ENCODE results near the gene ERFE. TPM values are rescaled to one million over a fixed set of nuclear protein-coding genes. Genes with fewer than 3 reads are reported as not detected.

Gene ERFE
- total and polyA plus RNA-seq, 9 of the 15 experiments (the other 6 are each of a cell fraction or from before 2014, with no cell fraction given), result 0.55 to 8.2 (median 3.7) TPM

DNA sequence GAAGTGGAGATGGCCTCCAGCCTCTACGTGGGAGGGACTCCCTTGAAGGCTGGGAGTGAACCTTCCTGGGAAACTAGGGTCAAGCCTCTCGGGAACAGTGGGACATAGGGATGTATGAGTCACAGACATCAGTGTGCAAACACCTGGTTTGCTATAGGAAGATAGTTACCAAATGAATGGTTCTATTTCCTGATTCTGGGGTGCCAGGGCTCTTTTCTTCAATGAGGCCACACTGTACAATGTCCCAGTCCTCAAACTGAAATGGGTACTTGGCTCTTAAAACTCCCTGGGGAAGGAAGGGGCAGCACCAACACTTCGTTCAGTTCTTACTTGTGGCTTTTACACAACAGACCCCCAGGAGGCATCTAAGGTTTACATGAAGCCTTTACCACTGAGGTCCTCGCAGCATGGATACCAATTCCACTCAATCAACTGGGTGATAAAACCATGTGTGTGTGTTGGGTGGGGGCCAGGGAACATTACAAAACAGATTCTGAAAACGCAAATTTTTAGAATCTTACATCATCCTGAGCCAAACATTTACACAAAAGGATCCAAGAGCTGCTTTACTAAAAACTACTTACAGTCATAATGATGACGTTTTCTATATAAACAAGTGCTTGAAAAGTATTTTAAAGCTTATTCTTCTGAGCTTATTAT is 10.4 kb downstream of the ERFE start (continued):
- TF ChIP-seq, protein P1, sequence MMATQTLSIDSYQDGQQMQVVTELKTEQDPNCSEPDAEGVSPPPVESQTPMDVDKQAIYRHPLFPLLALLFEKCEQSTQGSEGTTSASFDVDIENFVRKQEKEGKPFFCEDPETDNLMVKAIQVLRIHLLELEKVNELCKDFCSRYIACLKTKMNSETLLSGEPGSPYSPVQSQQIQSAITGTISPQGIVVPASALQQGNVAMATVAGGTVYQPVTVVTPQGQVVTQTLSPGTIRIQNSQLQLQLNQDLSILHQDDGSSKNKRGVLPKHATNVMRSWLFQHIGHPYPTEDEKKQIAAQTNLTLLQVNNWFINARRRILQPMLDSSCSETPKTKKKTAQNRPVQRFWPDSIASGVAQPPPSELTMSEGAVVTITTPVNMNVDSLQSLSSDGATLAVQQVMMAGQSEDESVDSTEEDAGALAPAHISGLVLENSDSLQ (IDR thresholded peaks at IDR 0.05), result no peak
- TF ChIP-seq CEBPG (CRISPR knock-in tag; IDR thresholded peaks at IDR 0.05) (peak; percentile 78; the same call in 1 of the 2 replicates), CEBPG (tag; conservative IDR thresholded peaks at IDR 0.05 in 1 of 2, IDR thresholded peaks at IDR 0.05 in 1 of 2) (peak; percentile 83 to 85), ZNF311 (CRISPR knock-in tag; IDR thresholded peaks at IDR 0.05) (no peak), SAP30 (IDR thresholded peaks at IDR 0.05; ENCODE audit: borderline replicate concordance, insufficient read depth, low read depth, low read length, poor library complexity, severe bottlenecking) (no peak), PHTF2 (CRISPR knock-in tag; IDR thresholded peaks at IDR 0.05) (no peak), SMC3 (conservative IDR thresholded peaks at IDR 0.05; ENCODE audit: insufficient read depth, low read depth, low read length) (no peak), NFYB (IDR thresholded peaks at IDR 0.05; ENCODE audit: extremely low read depth, insufficient read length) (no peak), JUND (IDR thresholded peaks at IDR 0.05; ENCODE audit: borderline replicate concordance, low read depth, low read length) (no peak), JUND (tag; IDR thresholded peaks at IDR 0.05; ENCODE audit: borderline replicate concordance, low read depth, low read length) (no peak; the same call in 2 of the 3 replicates), GTF2E2 (tag; IDR thresholded peaks at IDR 0.05) (no peak), CCAR2 (IDR thresholded peaks at IDR 0.05; ENCODE audit: low read depth, low read length) (no peak)
- TF ChIP-seq, protein P2, sequence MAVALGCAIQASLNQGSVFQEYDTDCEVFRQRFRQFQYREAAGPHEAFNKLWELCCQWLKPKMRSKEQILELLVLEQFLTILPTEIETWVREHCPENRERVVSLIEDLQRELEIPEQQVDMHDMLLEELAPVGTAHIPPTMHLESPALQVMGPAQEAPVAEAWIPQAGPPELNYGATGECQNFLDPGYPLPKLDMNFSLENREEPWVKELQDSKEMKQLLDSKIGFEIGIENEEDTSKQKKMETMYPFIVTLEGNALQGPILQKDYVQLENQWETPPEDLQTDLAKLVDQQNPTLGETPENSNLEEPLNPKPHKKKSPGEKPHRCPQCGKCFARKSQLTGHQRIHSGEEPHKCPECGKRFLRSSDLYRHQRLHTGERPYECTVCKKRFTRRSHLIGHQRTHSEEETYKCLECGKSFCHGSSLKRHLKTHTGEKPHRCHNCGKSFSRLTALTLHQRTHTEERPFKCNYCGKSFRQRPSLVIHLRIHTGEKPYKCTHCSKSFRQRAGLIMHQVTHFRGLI (CRISPR knock-in tag; IDR thresholded peaks at IDR 0.05), result no peak
- TF ChIP-seq, protein P3, sequence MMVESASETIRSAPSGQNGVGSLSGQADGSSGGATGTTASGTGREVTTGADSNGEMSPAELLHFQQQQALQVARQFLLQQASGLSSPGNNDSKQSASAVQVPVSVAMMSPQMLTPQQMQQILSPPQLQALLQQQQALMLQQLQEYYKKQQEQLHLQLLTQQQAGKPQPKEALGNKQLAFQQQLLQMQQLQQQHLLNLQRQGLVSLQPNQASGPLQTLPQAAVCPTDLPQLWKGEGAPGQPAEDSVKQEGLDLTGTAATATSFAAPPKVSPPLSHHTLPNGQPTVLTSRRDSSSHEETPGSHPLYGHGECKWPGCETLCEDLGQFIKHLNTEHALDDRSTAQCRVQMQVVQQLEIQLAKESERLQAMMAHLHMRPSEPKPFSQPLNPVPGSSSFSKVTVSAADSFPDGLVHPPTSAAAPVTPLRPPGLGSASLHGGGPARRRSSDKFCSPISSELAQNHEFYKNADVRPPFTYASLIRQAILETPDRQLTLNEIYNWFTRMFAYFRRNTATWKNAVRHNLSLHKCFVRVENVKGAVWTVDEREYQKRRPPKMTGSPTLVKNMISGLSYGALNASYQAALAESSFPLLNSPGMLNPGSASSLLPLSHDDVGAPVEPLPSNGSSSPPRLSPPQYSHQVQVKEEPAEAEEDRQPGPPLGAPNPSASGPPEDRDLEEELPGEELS (CRISPR knock-in tag; IDR thresholded peaks at IDR 0.05; ENCODE audit: borderline replicate concordance), result no peak
- TF ChIP-seq, protein P4, sequence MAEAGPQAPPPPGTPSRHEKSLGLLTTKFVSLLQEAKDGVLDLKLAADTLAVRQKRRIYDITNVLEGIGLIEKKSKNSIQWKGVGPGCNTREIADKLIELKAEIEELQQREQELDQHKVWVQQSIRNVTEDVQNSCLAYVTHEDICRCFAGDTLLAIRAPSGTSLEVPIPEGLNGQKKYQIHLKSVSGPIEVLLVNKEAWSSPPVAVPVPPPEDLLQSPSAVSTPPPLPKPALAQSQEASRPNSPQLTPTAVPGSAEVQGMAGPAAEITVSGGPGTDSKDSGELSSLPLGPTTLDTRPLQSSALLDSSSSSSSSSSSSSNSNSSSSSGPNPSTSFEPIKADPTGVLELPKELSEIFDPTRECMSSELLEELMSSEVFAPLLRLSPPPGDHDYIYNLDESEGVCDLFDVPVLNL (CRISPR knock-in tag; IDR thresholded peaks at IDR 0.05; ENCODE audit: low read depth), result no peak
- TF ChIP-seq, protein P5, sequence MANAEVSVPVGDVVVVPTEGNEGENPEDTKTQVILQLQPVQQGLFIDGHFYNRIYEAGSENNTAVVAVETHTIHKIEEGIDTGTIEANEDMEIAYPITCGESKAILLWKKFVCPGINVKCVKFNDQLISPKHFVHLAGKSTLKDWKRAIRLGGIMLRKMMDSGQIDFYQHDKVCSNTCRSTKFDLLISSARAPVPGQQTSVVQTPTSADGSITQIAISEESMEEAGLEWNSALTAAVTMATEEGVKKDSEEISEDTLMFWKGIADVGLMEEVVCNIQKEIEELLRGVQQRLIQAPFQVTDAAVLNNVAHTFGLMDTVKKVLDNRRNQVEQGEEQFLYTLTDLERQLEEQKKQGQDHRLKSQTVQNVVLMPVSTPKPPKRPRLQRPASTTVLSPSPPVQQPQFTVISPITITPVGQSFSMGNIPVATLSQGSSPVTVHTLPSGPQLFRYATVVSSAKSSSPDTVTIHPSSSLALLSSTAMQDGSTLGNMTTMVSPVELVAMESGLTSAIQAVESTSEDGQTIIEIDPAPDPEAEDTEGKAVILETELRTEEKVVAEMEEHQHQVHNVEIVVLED (CRISPR knock-in tag; IDR thresholded peaks at IDR 0.05), result no peak

All from K562 (cell line).